Left colon (tissue), 2 donors: ENCODE measurements around the gene RWDD2A. TPM values are rescaled to one million over a fixed set of nuclear protein-coding genes. Genes with fewer than 3 reads are reported as not detected.
A peak's percentile ranks its signal among the peaks of the same experiment; 100 is the strongest.

Experiments
- ATAC-seq: fragments of 200-7000 bp; cut with Tn5 transposase; one replicate; pipeline ENCODE4 v1.9.1; 2020; ENCODE audit warnings: mild to moderate bottlenecking, moderate library complexity
- DNase-seq, 2 donors: peaks; one replicate each; pipeline ENCODE4 v3.0.0-alpha.2; 2020
- intact Hi-C, 2 donors: fragments of 100-400 bp; cut with DNase I in 1 of 2; cut with micrococcal nuclease in 1 of 2; formaldehyde crosslinking; loops; one replicate each; pipeline versions ENCODE4 v1.11.2 to v1.14.0; 2022; cut with DNase I, micrococcal nuclease
- total RNA-seq, 2 donors: library from RNA; stranded (reverse); fragmentation: NEBNext Ultra II Directional; extraction: Animal tissue kit (Norgen Biotek cat#: 25700); gene quantifications; one replicate each; pipeline ENCODE4 v1.2.1, GENCODE V29; 2021
- donor health status: DM: no; HTN: no; CAD: no.
- donor health status: DM: yes; HTN: yes; CAD: no.

Gene RWDD2A
- total RNA-seq, 2 donors from 2014 or later: 2.8 to 3.3 TPM

- ATAC-seq (peak; percentile 65), DNase-seq (peak; percentile 42 to 69)
- intact Hi-C loops: no loop called here
Measured at GRCh38 chr6:83193747-83194566, 800 bp downstream of the RWDD2A start.

- ATAC-seq (no peak), DNase-seq (no peak)
- intact Hi-C loops: no loop called here
Measured at GRCh38 chr6:83198486-83199172, 5.5 kb downstream of the RWDD2A start.

- intact Hi-C loops: no loop called here
- no peak for ATAC-seq
- DNase-seq: no peak
Measured at GRCh38 chr6:83199173-83199862, 6.2 kb downstream of the RWDD2A start.

GRCh38 chr6:83199863-83200225 is 6.7 kb downstream of the RWDD2A start:
- DNase-seq: no peak
- intact Hi-C loops: no loop called here
- ATAC-seq: peak; percentile 69

- ATAC-seq (no peak), DNase-seq (no peak)
- intact Hi-C loops: no loop called here
Measured at GRCh38 chr6:83202031-83202430, 8.9 kb downstream of the RWDD2A start.

- intact Hi-C loops: loop anchor here in 1 of 2 donors (5.0 kb wide), 1 partner anchor 148 kb away; the partner anchor contains the start of genes DOP1A and UBE3D
- peak; percentile 91 for ATAC-seq
- peak in 1 of 2 donors; percentile 51 for DNase-seq
Measured at GRCh38 chr6:83215131-83216047, 22.2 kb downstream of the RWDD2A start.

- DNase-seq: no peak
- ATAC-seq: no peak
- intact Hi-C loops: loop anchor here in 1 of 2 donors (5.0 kb wide), 1 partner anchor 150 kb away; the partner anchor contains the start of genes DOP1A and UBE3D
Measured at GRCh38 chr6:83216806-83217205, 23.6 kb downstream of the RWDD2A start.

- ATAC-seq: no peak
- DNase-seq: no peak
- intact Hi-C loops: loop anchor here in 1 of 2 donors (5.0 kb wide), 1 partner anchor 151 kb away; the partner anchor contains the start of genes DOP1A and UBE3D
Measured at GRCh38 chr6:83218646-83219045, 25.5 kb downstream of the RWDD2A start.

GRCh38 chr6:83220121-83220520 is 27.0 kb downstream of the RWDD2A start:
- intact Hi-C loops: loop anchor here (5.0 to 10.0 kb wide), 3 partner anchors 195 to 295 kb away; partner anchors contain the start of gene PRSS35 (in 2 of the 2)
- ATAC-seq: no peak

GRCh38 chr6:83221276-83221675 is 28.1 kb downstream of the RWDD2A start:
- ATAC-seq (no peak), DNase-seq (no peak)
- intact Hi-C loops: loop anchor here (5.0 to 10.0 kb wide), 3 partner anchors 194 to 294 kb away; partner anchors contain the start of gene PRSS35 (in 2 of the 2)

More at GRCh38 chr6:83220121-83220520, 27.0 kb downstream of the RWDD2A start:
- no peak for DNase-seq

GRCh38 chr6:83221889-83222479 is 28.8 kb downstream of the RWDD2A start:
- no peak for ATAC-seq
- intact Hi-C loops: loop anchor here (5.0 to 10.0 kb wide), 3 partner anchors 193 to 293 kb away; partner anchors contain the start of gene PRSS35 (in 2 of the 2)
- no peak for DNase-seq

GRCh38 chr6:83226517-83226916 is 33.4 kb downstream of the RWDD2A start:
- DNase-seq (no peak), ATAC-seq (no peak)
- intact Hi-C loops: loop anchor here (10.0 kb wide), 2 partner anchors 188 to 288 kb away; partner anchors contain the start of gene PRSS35 (in 1 of the 2)

GRCh38 chr6:83231146-83231545 is 38.0 kb downstream of the RWDD2A start:
- no peak for ATAC-seq
- intact Hi-C loops: no loop called here
- DNase-seq: no peak

GRCh38 chr6:83247471-83247870 is 54.3 kb downstream of the RWDD2A start:
- ATAC-seq (no peak), DNase-seq (no peak)
- intact Hi-C loops: no loop called here
